Measurements from ENCODE around the gene SWAP70. TPM values are rescaled to one million over a fixed set of nuclear protein-coding genes. Genes with fewer than 3 reads are reported as not detected.

The SWAP70 gene
- total RNA-seq, 1 donor from 2014 or later = 33.0 TPM

DNA sequence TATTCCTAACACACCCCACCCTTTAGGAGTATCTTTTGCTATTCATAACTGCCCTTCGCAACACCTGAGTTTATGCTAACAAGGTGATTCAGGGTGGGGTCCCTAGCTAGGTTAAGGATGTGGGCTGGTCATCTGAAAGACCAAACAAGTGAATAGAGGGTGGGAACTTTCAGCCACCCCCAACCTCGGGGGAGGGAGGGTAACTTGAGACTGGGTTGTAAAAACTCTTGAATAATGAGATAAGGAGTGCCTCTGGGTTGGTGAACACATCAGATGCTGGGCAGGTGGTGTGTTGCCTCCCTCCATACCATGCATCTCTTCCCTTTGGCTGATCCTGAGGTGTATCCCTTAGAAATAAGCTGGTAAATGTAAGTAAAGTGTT is 111.5 kb downstream of the SWAP70 start:
- no peak for DNase-seq (ENCODE audit: low spot score)

DNA sequence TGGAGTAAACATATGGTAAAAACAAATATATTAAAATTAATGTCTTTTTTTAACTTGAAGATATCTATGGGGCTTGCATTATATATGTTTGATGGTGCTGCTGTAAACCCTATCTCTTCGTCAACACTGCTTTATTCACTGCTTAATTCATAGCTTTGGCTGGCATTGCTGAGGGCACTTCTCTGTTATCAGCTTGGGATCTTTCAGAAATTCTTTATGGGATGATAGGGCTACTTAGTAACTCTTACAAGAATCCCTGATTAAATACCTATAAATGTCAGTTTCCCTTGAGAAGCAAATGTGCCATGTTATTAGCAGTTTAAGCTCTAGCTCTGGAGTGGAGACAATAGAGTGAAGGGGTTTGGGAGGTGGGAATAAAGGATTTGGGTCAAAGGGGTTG is 112.3 kb downstream of the SWAP70 start:
- DNase-seq (ENCODE audit: low spot score) = no peak

DNA sequence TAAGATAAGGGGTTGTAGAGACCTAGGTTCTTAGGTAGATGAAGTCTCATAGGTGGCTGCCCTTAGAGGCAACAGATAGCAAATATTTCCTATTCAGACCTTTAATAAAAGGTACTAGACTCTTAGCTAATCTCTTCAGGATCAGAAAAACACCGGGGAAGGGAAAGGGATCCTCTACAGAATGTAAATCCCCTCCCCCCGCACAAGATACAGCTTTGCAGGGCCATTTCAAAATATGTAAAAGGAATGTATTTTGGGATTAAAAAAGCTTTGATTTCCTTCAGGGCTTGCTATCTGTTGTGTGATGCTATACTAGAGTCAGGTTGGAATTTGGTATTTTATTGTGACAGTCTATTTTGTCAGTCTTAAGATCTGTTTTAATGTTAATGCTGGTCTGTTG is 113.2 kb downstream of the SWAP70 start:
- DNase-seq (ENCODE audit: low spot score) = no peak

DNA sequence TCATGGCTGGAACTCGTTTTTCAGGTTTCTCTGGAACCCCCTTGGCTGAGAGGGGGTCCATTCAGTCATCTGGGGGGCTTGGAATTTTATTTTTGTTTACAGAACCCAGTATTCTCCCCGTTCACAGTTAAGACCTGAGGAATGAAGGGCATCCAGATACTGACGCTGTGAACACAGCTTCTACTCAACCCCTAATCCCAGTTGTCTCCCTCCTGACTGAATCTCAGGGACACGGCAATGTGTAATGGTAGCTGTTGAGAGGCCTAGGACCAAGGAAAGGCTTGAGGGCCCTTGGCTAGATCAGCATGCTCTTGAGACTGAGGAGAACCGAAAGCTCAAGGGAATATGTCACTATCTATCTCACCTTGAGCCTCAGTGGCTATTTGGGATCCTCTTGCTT is 113.6 kb downstream of the SWAP70 start:
- no peak for DNase-seq (ENCODE audit: low spot score)

DNA sequence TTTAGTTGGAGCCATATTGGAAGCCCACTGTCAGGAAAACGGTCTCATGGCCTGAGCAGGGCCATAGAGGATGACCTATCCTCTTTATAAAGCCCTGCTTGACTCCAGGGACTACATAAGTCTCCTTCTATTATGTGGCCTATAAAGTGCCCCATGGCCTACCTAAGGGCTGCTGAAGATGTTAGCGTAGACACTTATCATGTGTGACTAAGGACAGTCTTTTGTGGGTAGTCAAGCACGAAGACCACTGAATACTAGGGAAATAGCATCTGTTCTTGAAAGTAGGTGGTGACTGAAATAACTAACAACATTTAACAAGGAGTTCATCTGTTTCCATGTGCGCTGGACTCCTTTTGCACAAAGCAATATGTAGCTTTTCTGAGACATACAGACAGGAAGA is 117.1 kb downstream of the SWAP70 start:
- DNase-seq (ENCODE audit: low spot score) = no peak

DNA sequence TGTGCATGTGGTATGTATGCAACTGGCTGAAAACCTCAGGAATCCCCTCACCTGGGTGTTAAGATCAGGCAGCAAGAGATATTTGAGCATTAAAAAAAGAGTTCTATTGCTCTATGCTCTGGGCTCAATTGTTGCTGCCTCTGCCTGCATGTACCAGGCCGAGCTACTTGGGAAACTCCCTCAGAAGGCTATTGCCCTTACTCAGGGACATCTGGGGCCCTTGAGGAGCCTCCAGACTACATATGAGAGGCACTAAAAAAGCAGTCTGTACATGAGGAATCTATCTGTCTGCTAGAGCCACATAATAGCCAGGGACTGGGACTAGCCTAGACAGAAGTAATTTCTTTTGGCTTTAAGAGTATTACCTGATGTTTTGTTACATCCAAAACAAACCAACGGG is 120.1 kb downstream of the SWAP70 start:
- no peak for DNase-seq (ENCODE audit: low spot score)

DNA sequence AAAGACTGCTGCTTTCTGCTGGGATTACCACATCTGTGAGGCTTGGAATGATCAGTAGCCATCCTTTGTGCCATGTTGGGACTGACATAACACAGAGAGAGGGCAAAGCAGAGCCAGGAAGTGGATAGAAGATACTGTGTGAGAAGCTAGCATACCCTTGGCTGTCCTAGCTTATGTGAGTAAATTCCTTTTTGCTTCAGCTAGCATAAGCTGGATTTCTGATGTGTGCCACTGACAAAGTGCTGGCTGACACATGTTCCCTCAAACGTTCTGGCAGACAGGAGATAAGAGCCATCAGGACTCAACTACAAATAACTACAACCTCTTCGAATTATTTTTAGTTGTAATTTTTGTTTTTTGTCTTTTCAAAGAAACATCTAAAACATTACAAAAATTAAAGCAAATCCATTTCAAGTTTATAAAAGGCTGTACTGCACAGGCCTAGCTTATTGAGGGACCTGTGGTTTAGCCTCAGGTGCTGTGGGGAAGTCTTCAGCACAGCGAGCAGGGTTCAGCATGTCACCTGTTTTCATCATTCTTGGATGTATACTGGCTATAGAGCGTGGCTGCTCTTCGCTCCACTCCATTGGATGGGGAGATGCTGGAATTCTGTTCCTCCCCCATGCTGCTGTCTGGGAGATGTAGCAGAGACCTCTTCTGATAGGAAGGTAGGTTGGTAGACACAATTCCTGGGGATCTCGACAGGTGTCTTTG is 120.9 kb downstream of the SWAP70 start:
- DNase-seq (ENCODE audit: low spot score) = peak; percentile 69

DNA sequence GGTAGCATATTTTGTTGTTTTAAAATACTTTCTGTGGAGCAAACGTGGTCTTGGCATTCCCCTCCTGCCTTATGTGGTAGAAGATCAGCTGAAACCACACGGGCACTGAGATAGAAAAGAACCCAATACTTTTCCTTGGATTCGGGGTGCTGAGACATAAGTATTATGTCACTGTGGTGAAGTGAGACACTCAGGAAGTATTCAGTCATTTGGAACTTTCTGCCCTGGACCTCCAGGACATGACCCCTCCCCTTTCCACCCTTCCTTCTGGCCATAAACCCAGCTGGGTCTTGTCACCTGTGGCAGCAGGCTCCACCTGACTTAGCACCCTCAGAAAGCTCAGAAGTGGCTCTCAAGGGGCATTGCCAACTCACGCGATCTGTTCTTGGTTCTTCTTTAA is 123.4 kb downstream of the SWAP70 start:
- no peak for DNase-seq (ENCODE audit: low spot score)

DNA sequence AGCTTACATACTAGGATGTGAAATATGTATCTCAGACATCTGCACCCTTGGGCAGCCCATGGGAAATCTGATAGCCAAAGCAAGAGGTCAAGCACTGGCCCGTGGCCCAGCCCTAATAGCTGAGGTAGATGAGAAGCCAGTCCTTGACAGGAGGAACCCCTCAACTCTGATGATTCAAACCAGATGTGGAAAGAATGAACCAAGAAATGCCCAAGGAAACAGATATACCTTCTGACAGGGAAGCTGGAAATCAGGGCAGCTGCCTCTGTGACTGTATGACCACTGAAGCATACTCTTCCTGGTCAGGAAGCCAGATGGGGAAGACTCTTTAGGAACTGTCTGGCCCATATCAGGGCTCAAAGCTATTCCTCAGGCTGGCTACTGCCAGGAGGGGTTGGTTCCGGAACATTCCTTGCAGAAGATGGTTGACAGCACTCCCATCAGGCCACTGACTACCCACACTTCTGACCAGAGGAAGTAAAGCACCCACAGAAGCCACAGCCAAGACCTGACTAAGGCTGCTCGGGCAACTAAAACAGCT is 124.2 kb downstream of the SWAP70 start:
- no peak for DNase-seq (ENCODE audit: low spot score)

DNA sequence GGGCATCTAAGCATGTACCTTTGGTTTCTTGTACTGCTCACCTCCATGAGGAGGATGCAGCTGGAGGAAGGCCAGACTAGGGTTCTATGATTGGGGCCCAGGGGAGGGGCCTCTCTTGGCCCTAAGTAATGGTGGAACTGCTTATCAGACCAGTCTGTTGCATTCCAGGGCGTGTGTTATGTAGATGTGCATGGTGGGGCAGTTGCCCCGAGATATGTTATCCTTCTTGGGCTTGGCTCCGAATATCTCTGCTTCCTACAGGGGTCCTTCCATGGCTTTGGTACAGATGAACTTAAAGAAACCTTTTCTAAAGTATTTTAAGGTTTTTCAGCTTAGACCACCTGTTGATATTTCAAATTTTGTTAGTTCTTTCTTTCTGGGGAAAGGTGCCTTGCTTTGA is 126.0 kb downstream of the SWAP70 start:
- no peak for DNase-seq (ENCODE audit: low spot score)

DNA sequence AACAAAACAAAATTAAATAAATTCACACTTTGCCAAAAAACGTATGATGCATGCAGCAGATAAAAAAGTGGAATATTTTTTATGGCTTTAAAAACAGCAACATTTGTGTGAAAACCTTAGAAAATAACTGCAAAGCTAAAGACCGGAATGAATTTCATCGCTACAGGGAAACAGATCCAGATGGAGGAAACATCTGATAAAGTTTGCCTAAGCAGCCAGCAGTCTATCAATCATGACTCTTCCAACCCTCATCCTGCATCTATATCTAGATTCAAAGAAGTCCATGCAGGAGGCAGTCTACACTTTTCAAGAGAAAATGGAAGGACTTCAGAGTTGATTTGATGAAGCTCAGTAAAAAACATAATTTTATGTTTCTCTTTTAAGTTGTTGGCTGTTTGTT is 126.8 kb downstream of the SWAP70 start:
- no peak for DNase-seq (ENCODE audit: low spot score)

DNA sequence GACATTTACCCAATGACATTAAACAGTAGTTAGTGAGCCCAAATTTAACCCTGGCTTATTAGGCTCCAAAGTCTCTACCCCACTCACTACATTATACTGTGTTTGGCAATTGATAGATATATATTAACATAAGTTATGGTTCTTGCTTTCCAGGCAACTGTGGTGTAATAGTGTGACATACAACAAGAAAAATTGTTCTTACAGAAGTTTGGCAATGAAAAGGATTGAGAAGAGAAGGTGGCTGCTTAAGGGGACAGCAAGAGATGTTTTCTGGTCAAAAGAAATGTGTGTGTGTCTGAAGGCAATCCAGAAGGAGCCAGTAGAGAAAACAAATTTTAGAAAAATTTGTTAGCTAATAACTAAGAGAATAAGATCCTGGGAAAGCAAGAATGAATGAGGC is 132.4 kb downstream of the SWAP70 start:
- no peak for DNase-seq (ENCODE audit: low spot score)

DNA sequence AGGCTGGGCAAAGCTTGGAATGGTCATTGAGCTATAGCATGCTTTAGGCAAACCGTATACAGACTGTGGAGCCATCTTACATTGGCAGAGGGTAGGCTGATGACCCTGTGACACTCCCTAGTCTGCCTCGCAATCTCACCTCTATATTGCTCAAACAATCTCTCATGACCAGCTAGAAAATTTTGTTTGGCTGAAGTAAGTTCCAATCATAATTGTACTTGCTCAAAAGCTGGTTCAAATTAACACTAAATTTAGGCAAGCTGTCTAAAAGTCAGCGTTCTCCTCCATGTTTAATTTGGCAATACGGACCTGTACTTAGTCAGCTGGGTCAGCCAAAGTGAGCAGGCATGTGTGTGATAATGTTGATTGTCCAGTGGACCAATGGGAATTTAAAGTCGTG is 133.0 kb downstream of the SWAP70 start:
- DNase-seq (ENCODE audit: low spot score) = no peak

DNA sequence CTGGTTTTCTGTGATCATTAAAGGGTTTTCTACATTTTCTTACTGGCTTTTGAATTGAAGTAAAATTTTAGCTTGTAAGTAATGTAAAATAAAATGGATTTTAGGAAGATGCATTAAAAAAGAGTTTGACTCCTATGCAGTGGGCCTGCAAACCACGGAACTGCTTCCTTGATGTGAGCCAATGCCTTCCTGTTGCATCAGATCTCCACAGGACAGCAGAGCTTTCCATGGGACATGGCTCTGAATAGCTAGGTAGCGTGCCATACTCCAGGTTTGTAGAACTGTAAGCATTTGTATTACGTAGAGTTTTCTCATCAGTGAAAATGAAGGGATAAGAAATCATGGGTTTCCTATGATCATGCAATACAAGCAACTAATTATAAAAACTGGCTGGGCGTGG is 133.4 kb downstream of the SWAP70 start:
- DNase-seq (ENCODE audit: low spot score) = no peak

DNA sequence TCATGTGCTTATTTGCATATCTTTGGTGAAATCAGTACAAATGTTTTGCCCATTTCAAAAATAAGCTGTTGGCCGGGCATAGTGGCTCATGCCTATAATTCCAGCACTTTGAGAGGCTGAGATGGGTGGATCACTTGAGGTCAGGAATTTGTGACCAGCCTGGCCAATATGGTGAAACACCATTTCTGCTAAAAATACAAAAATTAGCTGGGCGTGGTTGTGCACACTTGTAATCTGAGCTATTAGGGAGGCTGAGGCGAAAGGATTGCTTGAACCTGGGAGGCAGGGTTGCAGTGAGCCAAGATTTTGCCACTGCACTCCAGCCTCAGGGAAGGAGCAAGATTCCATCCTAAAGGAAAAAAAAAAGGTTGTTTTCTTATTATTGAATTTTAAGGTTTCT is 136.0 kb downstream of the SWAP70 start:
- DNase-seq (ENCODE audit: low spot score) = no peak

DNA sequence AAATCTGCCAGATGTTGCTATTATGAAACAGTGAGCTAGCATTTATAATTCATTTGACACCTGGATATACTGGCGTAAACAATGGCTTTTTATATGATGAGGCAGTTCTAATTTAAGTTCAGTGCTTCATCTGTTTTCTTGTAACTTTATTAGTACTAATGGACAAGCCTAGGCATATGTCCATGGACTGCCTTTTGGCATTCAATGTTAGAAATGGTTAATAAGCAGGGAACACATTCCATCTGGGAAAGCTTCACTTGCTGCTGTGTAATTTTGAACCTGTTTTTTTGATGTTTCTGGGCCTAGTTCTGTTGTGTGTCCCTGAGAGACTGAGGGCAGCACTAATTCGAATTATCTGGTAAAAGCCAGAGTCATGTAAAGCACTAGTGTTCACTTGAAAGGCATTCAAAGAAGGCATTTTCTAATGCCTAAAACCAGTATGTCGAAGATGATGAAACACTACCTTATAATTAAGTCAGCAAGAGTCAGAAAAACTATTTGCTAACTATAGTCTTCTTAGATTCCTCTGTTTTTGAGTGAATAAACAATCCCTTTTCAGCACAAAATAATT is 138.5 kb downstream of the SWAP70 start:
- peak; percentile 67 for DNase-seq (ENCODE audit: low spot score)

Other genes starting within 250 kb of the SWAP70 start
- 41.4 TPM for gene ZNF143, start 203.1 kb upstream of the SWAP70 start, total RNA-seq (ENCODE audit: insufficient read depth, low replicate concordance)
- gene WEE1, start 90.4 kb upstream of the SWAP70 start, total RNA-seq (ENCODE audit: insufficient read depth, low replicate concordance) = 129 TPM

Data from umbilical cord (tissue), 2 donors.